GM23338 (cell line): ENCODE results near the gene RHBDL3. TPM values are rescaled to one million over a fixed set of nuclear protein-coding genes. Genes with fewer than 3 reads are reported as not detected.

Experiments used
- ATAC-seq: fragments of 200-7000 bp; cut with Tn5 transposase; 3 replicates; pipeline ENCODE4 v1.9.1; 2020
- DNase-seq: peaks from one replicate; pipeline ENCODE4 v3.0.0-alpha.2; 2015; ENCODE audit warnings: low spot score
- H2AFZ ChIP-seq: fragments of 200-600 bp; sonication (generic); 2 replicates; pipeline ENCODE4 v1.8.0; 2016; ENCODE audit warnings: antibody characterized with exemption, mild to moderate bottlenecking, moderate library complexity
- H3F3A ChIP-seq: fragments of 200-600 bp; sonication (generic); replicated peaks from 2 replicates; pipeline ENCODE4 v1.8.0; 2017; ENCODE audit warnings: antibody characterized with exemption, mixed run types, low read depth
- H3K27ac ChIP-seq: fragments of 200-600 bp; sonication (generic); 2 replicates; pipeline ENCODE4 v1.6.1; 2016; ENCODE audit warnings: low read depth
- H3K27me3 ChIP-seq: fragments of 200-600 bp; sonication (generic); 2 replicates; pipeline ENCODE4 v1.8.0; 2016; ENCODE audit warnings: mild to moderate bottlenecking, mixed run types, moderate library complexity; ENCODE audit not compliant: insufficient read depth
- H3K36me3 ChIP-seq: fragments of 200-600 bp; sonication (generic); 2 replicates; pipeline ENCODE4 v1.8.0; 2016; ENCODE audit warnings: mild to moderate bottlenecking; ENCODE audit not compliant: insufficient read depth
- H3K4me1 ChIP-seq: fragments of 200-600 bp; sonication (generic); 2 replicates; pipeline ENCODE4 v1.8.0; 2016; ENCODE audit warnings: mild to moderate bottlenecking, moderate library complexity; ENCODE audit not compliant: insufficient read depth
- H3K4me2 ChIP-seq: fragments of 200-600 bp; sonication (generic); 2 replicates; pipeline ENCODE4 v1.7.1; 2017; ENCODE audit warnings: mixed run types
- H3K4me3 ChIP-seq: fragments of 200-600 bp; sonication (generic); 2 replicates; pipeline ENCODE4 v1.6.1; 2016; ENCODE audit warnings: mixed run types
- H3K79me2 ChIP-seq: fragments of 200-600 bp; sonication (generic); replicated peaks from 2 replicates; pipeline ENCODE4 v1.8.0; 2017; ENCODE audit warnings: mild to moderate bottlenecking; ENCODE audit not compliant: insufficient read depth
- H3K9me2 ChIP-seq: fragments of 200-600 bp; sonication (generic); 2 replicates; pipeline ENCODE4 v1.8.0; 2017; ENCODE audit not compliant: insufficient read depth
- H4K20me1 ChIP-seq: fragments of 200-600 bp; sonication (generic); replicated peaks from 2 replicates; pipeline ENCODE4 v1.8.0; 2017; ENCODE audit warnings: mild to moderate bottlenecking; ENCODE audit not compliant: insufficient read depth
- H3K27ac Mint-ChIP-seq: 2 replicates; pipeline ENCODE4 v1.8.0; 2020; ENCODE audit warnings: inconsistent platforms, mild to moderate bottlenecking, moderate library complexity, mixed read lengths
- H3K27me3 Mint-ChIP-seq: 3 replicates; pipeline ENCODE4 v1.8.0; 2022; ENCODE audit warnings: low read depth, mild to moderate bottlenecking, moderate library complexity, mixed read lengths, inconsistent platforms; ENCODE audit not compliant: insufficient read depth, poor library complexity
- H3K36me3 Mint-ChIP-seq: 3 replicates; pipeline ENCODE4 v1.8.0; 2021; ENCODE audit warnings: low read depth, mild to moderate bottlenecking, inconsistent platforms, moderate library complexity, mixed read lengths
- H3K4me1 Mint-ChIP-seq: 3 replicates; pipeline ENCODE4 v1.8.0; 2020; ENCODE audit warnings: mild to moderate bottlenecking, inconsistent platforms, mixed read lengths
- H3K4me3 Mint-ChIP-seq: 3 replicates; pipeline ENCODE4 v1.8.0; 2021; ENCODE audit warnings: moderate library complexity, mild to moderate bottlenecking, inconsistent platforms, mixed read lengths
- H3K9me3 Mint-ChIP-seq: 3 replicates; pipeline ENCODE4 v1.8.0; 2020; ENCODE audit warnings: moderate library complexity, mild to moderate bottlenecking, inconsistent platforms, mixed read lengths
- CREB1 ChIP-seq: fragments of 250-450 bp; sonication (Bioruptor Pico); IDR thresholded peaks from 2 replicates; pipeline ENCODE4 v1.5.0; 2020; ENCODE audit warnings: low read depth, mild to moderate bottlenecking, moderate library complexity
- ETS1 ChIP-seq: IDR thresholded peaks from 2 replicates; pipeline ENCODE4 v1.6.1; 2016; ENCODE audit warnings: antibody characterized with exemption
- EZH2 ChIP-seq: fragments of 200-600 bp; sonication (generic); IDR thresholded peaks from one replicate; pipeline ENCODE4 v1.8.0; 2017; ENCODE audit warnings: antibody characterized with exemption, mild to moderate bottlenecking, low read depth; ENCODE audit not compliant: unreplicated experiment
- EZH2phosphoT487 ChIP-seq: fragments of 200-600 bp; sonication (generic); IDR thresholded peaks from one replicate; pipeline ENCODE4 v1.8.1; 2018; ENCODE audit warnings: antibody characterized with exemption; ENCODE audit not compliant: unreplicated experiment
- JUNB ChIP-seq: IDR thresholded peaks from one replicate; pipeline ENCODE4 v1.6.1; 2016; ENCODE audit warnings: antibody characterized with exemption; ENCODE audit not compliant: unreplicated experiment
- NANOG ChIP-seq: IDR thresholded peaks from 2 replicates; pipeline ENCODE4 v1.6.1; 2016; ENCODE audit warnings: antibody characterized with exemption, borderline replicate concordance
- POLR2AphosphoS5 ChIP-seq: IDR thresholded peaks from 2 replicates; pipeline ENCODE4 v1.6.1; 2016; ENCODE audit warnings: antibody characterized with exemption, low read depth
- STAT1 ChIP-seq: IDR thresholded peaks from one replicate; pipeline ENCODE4 v1.6.1; 2016; ENCODE audit warnings: antibody characterized with exemption; ENCODE audit not compliant: unreplicated experiment
- ZNF114 ChIP-seq: fragments of 250-450 bp; sonication (Bioruptor Pico); IDR thresholded peaks from 2 replicates; pipeline ENCODE4 v1.5.0; 2020; ENCODE audit warnings: mild to moderate bottlenecking, moderate library complexity
- ZNF331 ChIP-seq: fragments of 250-450 bp; sonication (Bioruptor Pico); IDR thresholded peaks from 2 replicates; pipeline ENCODE4 v1.5.0; 2020; ENCODE audit warnings: low read depth, mild to moderate bottlenecking, moderate library complexity
- polyA plus RNA-seq: library from polyadenylated mRNA; unstranded; fragments of >200 nt; fragmentation: Nextera tagmentation; extraction: Ambion mirVana; gene quantifications from 2 replicates; pipeline ENCODE4 v1.2.1, GENCODE V29; 2016
- total RNA-seq: library from RNA; depleted of rRNA; stranded (reverse); fragments of >200 nt; shearing (Covaris generic); gene quantifications from 2 replicates; pipeline ENCODE4 v1.2.3, GENCODE V29; 2014
- TF ChIP-seq, protein P1 (sequence below): fragments of 250-450 bp; sonication (Bioruptor Pico); IDR thresholded peaks from 2 replicates; pipeline ENCODE4 v1.5.0; 2020; ENCODE audit warnings: mild to moderate bottlenecking, moderate library complexity
- TF ChIP-seq, protein P2 (sequence below), 2 experiments: fragments of 200-600 bp in 1 of 2; sonication (generic) in 1 of 2; conservative IDR thresholded peaks; 2 replicates each; pipeline versions ENCODE4 v1.5.1 to v1.6.1; 2016 to 2017; ENCODE audit warnings: antibody characterized with exemption in 2 of 2, low read depth in 2 of 2, mild to moderate bottlenecking in 2 of 2, moderate library complexity in 1 of 2
- TF ChIP-seq, protein P3 (sequence below): IDR thresholded peaks from one replicate; pipeline ENCODE4 v1.6.1; 2018; ENCODE audit warnings: antibody characterized with exemption; ENCODE audit not compliant: unreplicated experiment

Gene RHBDL3
- total and polyA plus RNA-seq, 2 experiments from 2014 or later, result 2.3 to 8.1 TPM

DNA sequence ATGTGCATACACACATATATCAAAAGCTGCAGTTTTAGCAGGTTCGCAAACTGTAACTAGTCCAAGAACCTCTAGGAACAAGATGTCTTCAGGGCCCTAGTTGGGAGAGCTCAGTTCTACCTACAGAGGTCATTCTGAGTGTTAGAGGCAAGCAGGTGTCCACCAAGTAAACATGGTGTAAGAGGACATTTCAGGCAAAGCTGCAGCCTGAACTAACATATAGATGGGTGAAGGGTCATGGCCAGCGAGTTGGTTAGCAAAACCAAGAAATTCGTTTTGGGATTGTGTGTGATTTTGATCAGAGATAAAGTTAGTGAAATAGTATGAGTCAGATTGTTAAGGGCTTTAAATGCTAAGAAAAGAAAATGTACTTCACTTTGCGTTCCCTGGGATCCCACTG, 51.7 kb downstream of the RHBDL3 start:
- 0 out of 2 replicates have a peak, but pooled peaks cover 2% of the 10 kb centered on the region for H3F3A ChIP-seq
- no peaks in the 10 kb centered on the region for H3K79me2 ChIP-seq
- H2AFZ ChIP-seq, result no peak overlapping the region
- no peak for ATAC-seq
- peaks cover 3% of the 10 kb centered on the region; the same call in 1 of the 3 replicates for H3K9me3 Mint-ChIP-seq
- no peak overlapping the region for H3K27ac Mint-ChIP-seq
- H3K4me1 Mint-ChIP-seq, result peaks cover 12% of the 10 kb centered on the region
- DNase-seq, result no peak
- H3K4me2 ChIP-seq, result no peak overlapping the region
- H4K20me1 ChIP-seq, result no peaks in the 10 kb centered on the region
- H3K4me1 ChIP-seq, result peaks cover 5% of the 10 kb centered on the region
- no peak overlapping the region for H3K4me3 ChIP-seq
- H3K4me3 Mint-ChIP-seq, result no peak overlapping the region
- TF ChIP-seq, protein P1, sequence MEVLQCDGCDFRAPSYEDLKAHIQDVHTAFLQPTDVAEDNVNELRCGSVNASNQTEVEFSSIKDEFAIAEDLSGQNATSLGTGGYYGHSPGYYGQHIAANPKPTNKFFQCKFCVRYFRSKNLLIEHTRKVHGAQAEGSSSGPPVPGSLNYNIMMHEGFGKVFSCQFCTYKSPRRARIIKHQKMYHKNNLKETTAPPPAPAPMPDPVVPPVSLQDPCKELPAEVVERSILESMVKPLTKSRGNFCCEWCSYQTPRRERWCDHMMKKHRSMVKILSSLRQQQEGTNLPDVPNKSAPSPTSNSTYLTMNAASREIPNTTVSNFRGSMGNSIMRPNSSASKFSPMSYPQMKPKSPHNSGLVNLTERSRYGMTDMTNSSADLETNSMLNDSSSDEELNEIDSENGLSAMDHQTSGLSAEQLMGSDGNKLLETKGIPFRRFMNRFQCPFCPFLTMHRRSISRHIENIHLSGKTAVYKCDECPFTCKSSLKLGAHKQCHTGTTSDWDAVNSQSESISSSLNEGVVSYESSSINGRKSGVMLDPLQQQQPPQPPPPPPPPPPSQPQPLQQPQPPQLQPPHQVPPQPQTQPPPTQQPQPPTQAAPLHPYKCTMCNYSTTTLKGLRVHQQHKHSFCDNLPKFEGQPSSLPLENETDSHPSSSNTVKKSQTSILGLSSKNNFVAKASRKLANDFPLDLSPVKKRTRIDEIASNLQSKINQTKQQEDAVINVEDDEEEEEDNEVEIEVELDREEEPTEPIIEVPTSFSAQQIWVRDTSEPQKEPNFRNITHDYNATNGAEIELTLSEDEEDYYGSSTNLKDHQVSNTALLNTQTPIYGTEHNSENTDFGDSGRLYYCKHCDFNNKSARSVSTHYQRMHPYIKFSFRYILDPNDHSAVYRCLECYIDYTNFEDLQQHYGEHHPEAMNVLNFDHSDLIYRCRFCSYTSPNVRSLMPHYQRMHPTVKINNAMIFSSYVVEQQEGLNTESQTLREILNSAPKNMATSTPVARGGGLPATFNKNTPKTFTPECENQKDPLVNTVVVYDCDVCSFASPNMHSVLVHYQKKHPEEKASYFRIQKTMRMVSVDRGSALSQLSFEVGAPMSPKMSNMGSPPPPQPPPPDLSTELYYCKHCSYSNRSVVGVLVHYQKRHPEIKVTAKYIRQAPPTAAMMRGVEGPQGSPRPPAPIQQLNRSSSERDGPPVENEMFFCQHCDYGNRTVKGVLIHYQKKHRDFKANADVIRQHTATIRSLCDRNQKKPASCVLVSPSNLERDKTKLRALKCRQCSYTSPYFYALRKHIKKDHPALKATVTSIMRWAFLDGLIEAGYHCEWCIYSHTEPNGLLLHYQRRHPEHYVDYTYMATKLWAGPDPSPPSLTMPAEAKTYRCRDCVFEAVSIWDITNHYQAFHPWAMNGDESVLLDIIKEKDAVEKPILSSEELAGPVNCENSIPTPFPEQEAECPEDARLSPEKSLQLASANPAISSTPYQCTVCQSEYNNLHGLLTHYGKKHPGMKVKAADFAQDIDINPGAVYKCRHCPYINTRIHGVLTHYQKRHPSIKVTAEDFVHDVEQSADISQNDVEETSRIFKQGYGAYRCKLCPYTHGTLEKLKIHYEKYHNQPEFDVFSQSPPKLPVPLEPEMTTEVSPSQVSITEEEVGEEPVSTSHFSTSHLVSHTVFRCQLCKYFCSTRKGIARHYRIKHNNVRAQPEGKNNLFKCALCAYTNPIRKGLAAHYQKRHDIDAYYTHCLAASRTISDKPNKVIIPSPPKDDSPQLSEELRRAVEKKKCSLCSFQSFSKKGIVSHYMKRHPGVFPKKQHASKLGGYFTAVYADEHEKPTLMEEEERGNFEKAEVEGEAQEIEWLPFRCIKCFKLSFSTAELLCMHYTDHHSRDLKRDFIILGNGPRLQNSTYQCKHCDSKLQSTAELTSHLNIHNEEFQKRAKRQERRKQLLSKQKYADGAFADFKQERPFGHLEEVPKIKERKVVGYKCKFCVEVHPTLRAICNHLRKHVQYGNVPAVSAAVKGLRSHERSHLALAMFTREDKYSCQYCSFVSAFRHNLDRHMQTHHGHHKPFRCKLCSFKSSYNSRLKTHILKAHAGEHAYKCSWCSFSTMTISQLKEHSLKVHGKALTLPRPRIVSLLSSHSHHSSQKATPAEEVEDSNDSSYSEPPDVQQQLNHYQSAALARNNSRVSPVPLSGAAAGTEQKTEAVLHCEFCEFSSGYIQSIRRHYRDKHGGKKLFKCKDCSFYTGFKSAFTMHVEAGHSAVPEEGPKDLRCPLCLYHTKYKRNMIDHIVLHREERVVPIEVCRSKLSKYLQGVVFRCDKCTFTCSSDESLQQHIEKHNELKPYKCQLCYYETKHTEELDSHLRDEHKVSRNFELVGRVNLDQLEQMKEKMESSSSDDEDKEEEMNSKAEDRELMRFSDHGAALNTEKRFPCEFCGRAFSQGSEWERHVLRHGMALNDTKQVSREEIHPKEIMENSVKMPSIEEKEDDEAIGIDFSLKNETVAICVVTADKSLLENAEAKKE (CRISPR knock-in tag), result no peak
- TF ChIP-seq STAT1, result no peak
- TF ChIP-seq POLR2AphosphoS5, result no peak
- TF ChIP-seq ZNF331, result no peak
- TF ChIP-seq JUNB, result no peak
- TF ChIP-seq CREB1 (CRISPR knock-in tag), result no peak
- no peak for TF ChIP-seq EZH2phosphoT487
- no peak for TF ChIP-seq NANOG
- no peak for TF ChIP-seq EZH2
- TF ChIP-seq ZNF114 (CRISPR knock-in tag), result no peak
- TF ChIP-seq, protein P2, sequence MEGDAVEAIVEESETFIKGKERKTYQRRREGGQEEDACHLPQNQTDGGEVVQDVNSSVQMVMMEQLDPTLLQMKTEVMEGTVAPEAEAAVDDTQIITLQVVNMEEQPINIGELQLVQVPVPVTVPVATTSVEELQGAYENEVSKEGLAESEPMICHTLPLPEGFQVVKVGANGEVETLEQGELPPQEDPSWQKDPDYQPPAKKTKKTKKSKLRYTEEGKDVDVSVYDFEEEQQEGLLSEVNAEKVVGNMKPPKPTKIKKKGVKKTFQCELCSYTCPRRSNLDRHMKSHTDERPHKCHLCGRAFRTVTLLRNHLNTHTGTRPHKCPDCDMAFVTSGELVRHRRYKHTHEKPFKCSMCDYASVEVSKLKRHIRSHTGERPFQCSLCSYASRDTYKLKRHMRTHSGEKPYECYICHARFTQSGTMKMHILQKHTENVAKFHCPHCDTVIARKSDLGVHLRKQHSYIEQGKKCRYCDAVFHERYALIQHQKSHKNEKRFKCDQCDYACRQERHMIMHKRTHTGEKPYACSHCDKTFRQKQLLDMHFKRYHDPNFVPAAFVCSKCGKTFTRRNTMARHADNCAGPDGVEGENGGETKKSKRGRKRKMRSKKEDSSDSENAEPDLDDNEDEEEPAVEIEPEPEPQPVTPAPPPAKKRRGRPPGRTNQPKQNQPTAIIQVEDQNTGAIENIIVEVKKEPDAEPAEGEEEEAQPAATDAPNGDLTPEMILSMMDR (conservative IDR thresholded peaks at IDR 0.05; ENCODE audit: low read depth in 2 of 2), result no peak
- TF ChIP-seq, protein P3, sequence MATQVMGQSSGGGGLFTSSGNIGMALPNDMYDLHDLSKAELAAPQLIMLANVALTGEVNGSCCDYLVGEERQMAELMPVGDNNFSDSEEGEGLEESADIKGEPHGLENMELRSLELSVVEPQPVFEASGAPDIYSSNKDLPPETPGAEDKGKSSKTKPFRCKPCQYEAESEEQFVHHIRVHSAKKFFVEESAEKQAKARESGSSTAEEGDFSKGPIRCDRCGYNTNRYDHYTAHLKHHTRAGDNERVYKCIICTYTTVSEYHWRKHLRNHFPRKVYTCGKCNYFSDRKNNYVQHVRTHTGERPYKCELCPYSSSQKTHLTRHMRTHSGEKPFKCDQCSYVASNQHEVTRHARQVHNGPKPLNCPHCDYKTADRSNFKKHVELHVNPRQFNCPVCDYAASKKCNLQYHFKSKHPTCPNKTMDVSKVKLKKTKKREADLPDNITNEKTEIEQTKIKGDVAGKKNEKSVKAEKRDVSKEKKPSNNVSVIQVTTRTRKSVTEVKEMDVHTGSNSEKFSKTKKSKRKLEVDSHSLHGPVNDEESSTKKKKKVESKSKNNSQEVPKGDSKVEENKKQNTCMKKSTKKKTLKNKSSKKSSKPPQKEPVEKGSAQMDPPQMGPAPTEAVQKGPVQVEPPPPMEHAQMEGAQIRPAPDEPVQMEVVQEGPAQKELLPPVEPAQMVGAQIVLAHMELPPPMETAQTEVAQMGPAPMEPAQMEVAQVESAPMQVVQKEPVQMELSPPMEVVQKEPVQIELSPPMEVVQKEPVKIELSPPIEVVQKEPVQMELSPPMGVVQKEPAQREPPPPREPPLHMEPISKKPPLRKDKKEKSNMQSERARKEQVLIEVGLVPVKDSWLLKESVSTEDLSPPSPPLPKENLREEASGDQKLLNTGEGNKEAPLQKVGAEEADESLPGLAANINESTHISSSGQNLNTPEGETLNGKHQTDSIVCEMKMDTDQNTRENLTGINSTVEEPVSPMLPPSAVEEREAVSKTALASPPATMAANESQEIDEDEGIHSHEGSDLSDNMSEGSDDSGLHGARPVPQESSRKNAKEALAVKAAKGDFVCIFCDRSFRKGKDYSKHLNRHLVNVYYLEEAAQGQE, result no peak
- TF ChIP-seq ETS1, result no peak
- H3K27me3 ChIP-seq, result no peaks in the 10 kb centered on the region
- no peak overlapping the region for H3K27ac ChIP-seq
- no peaks in the 10 kb centered on the region for H3K9me2 ChIP-seq
- 0 out of 3 replicates have a peak, but pooled peaks cover 2% of the 10 kb centered on the region for H3K36me3 Mint-ChIP-seq
- peaks cover 15% of the 10 kb centered on the region for H3K27me3 Mint-ChIP-seq
- H3K36me3 ChIP-seq, result no peaks in the 10 kb centered on the region
